IPS-11a (cell line): Measurements from ENCODE around the gene APOC1.
A peak's percentile ranks its signal among the peaks of the same experiment; 100 is the strongest.
"Not testable (repeated sequence)": the region's sequence is repeated elsewhere in the genome, so short reads cannot be mapped to it uniquely, and the experiment has no call there.

Experiments
- H3K4me3 ChIP-seq: one replicate; pipeline ENCODE4 v1.5.1; 2013; ENCODE audit warnings: low read depth, low read length, control low read depth

Gene APOC1

GRCh38 chr19:44889830-44890365 lies 24.5 kb upstream of the APOC1 start:
- H3K4me3 ChIP-seq = peak overlapping the region; percentile 39

- H3K4me3 ChIP-seq = peak overlapping the region; percentile 39
These were observed 23.9 kb upstream of the APOC1 start for GRCh38 chr19:44890366-44891015.

DNA sequence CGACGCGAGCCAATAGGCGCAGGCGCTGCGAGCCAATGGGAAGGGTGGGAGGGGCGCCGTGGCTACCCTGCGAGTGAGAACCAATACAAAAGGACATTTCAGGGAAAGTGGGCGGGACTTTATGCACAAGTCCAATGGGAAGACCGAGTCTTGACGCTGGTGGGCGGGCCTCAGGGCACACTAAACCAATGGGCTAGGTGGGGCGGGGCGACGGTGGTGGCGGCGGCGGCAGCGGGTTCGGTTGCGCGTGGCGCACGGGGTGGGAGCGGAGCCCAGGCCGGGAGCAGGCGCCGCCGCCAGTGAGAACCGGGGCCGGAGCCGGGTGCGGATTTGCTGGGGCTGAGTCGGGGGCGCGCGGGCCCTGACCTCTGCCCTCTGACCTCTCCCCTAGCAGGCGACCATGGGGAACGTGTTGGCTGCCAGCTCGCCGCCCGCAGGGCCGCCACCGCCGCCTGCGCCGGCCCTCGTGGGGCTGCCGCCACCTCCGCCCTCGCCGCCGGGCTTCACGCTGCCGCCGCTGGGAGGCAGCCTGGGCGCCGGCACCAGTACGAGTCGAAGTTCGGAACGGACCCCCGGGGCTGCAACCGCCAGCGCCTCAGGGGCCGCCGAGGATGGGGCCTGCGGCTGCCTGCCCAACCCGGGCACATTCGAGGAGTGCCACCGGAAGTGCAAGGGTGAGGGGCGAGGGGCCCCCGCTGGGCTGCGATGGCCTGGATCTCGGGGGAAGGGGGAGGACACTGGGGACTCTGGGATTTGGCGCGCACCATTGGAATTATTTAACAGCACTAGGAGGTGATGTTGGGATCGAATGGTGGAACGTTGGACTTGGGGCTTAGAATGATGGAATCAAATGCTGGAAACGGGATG lies 23.2 kb upstream of the APOC1 start, which contains the start of gene TOMM40:
TSS of gene TOMM40 (plus strand) at position 239 of the 867 bp plus-strand sequence. CDS start at position 401, 162 bp downstream.
- H3K4me3 ChIP-seq = peak within 1 kb of the TSS; percentile 93

DNA sequence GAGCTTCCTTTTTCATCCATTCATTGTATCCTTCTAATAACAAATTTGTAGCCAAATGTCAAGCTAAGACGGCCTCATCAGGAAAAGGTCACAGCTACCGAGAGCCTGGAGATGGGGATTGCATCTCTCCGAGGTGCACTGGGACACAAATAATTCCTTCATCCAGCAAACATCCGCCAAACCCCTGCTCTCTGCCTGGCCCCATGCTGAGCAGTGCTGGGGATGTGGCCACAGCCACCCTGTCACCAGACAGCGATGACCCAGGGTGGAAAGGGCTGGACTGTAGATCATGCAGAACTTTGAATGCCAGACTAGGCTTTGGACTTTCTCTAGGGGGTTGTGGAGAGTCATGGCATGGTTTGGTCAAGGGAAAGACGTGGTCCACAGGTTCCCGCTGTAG lies 21.5 kb upstream of the APOC1 start:
- no peak overlapping the region for H3K4me3 ChIP-seq

DNA sequence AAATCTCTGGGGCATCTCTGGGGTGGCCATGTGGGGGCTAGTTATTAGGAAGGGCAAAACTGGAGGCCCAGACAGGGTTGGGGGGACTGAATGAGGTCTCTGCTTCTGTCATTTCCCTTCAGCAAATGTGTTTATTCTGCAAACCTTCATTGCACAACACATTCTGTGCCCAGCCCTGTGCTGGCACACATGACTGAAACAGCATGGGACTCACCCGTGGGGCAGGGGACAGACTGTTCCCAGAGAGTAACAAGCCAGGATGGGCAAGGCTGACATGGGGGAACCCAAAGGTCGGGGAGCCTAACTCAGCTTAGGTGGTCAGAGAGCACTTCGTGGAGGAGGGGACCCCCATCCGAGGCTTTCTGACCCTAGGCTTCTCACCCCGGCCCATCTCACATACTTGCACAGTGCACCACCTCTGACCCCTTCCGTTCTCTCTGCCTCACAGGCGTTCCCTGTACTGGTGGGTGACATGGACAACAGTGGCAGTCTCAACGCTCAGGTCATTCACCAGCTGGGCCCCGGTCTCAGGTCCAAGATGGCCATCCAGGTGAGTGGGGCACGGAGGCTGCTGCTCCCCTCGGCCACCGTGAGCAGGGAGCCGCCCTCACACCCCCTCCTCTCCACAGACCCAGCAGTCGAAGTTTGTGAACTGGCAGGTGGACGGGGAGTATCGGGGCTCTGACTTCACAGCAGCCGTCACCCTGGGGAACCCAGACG lies 20.9 kb upstream of the APOC1 start:
- no peak overlapping the region for H3K4me3 ChIP-seq

DNA sequence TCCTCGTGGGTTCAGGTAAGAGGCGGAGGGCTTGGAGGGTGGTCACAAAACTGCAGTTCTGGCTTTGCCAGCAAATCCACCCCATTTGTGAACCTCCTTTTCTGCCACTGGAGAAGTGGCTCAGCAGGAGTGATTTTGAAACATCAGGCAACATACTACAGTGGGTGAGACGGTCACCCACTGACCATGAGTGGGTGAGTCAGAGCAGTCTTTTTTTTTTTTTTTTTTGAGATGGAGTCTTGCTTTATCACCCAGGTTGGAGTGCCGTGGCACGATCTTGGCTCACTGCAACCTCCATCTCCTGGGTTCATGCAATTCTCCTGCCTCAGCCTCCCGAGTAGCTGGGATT lies 20.4 kb upstream of the APOC1 start:
- no peak overlapping the region for H3K4me3 ChIP-seq

GRCh38 chr19:44894946-44895345 lies 19.5 kb upstream of the APOC1 start:
- no peak overlapping the region for H3K4me3 ChIP-seq

DNA sequence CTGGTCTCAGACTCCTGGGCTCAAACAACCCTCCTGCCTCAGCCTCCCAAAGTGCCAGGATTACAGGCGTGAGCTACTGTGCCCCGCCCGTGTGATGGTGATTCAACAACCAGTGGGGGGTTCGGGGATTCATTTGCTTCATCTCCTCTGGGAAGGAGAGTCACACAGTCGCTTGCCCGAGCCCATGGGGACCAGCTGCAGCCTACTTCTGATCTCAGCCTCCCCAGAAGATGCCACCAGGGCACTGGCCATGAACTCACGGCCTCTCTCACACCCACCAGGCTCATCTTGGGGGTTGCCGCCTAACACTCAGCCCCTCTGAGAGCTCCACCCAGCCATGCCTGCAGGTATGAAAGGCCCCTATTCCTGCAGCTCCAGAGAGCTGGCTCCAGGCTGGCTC lies 16.6 kb upstream of the APOC1 start:
- no peak overlapping the region for H3K4me3 ChIP-seq

DNA sequence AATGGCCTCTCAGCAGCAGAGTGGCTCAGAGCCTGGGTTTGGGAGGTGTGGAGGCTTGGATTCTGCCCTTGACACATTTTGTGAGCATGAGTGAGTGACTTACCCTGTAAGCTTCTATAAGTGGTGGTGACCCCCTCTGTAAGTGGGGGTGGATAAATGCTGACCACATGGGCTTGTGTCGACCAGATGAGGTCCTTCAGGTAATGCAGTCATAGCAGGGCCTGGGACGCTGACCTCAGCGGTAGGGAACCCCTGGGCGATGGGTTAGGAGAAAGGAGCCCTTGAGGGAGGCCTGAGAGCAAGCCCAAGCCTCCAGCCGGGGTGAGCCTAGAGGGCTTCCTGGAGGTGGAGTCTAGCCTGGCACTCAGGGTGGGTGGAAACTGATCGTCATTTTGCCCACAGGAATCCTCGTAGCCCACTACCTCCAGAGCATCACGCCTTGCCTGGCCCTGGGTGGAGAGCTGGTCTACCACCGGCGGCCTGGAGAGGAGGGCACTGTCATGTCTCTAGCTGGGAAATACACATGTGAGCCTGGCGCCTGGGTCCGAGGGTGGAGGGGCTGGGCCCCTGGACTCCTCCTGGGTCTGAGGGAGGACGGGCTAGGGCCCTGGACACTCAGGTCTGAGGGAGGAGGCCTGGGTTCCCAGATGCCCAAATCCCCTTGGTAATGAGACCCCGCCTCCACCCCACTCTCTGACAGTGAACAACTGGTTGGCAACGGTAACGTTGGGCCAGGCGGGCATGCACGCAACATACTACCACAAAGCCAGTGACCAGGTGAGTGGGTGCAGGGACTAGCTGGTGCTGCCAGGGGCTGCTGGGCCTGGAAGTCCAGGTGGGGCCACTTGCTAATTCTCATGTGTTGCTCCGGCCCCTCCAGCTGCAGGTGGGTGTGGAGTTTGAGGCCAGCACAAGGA lies 13.8 kb upstream of the APOC1 start:
- H3K4me3 ChIP-seq = no peak overlapping the region

DNA sequence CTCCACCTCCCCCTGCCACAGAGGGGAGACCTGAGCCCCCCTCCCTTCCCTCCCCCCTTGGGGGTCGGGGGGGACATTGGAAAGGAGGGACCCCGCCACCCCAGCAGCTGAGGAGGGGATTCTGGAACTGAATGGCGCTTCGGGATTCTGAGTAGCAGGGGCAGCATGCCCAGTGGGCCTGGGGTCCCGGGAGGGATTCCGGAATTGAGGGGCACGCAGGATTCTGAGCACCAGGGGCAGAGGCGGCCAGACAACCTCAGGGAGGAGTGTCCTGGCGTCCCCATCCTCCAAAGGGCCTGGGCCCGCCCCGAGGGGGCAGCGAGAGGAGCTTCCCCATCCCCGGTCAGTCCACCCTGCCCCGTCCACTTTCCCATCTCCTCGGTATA lies 11.2 kb upstream of the APOC1 start:
- H3K4me3 ChIP-seq = no peak overlapping the region

- H3K4me3 ChIP-seq = no peak overlapping the region
These were observed 10.6 kb upstream of the APOC1 start for GRCh38 chr19:44903602-44904425.

DNA sequence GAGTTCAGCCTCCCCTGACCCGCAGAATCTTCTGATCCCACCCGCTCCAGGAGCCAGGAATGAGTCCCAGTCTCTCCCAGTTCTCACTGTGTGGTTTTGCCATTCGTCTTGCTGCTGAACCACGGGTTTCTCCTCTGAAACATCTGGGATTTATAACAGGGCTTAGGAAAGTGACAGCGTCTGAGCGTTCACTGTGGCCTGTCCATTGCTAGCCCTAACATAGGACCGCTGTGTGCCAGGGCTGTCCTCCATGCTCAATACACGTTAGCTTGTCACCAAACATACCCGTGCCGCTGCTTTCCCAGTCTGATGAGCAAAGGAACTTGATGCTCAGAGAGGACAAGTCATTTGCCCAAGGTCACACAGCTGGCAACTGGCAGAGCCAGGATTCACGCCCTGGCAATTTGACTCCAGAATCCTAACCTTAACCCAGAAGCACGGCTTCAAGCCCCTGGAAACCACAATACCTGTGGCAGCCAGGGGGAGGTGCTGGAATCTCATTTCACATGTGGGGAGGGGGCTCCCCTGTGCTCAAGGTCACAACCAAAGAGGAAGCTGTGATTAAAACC lies 9.9 kb upstream of the APOC1 start:
- H3K4me3 ChIP-seq = no peak overlapping the region

DNA sequence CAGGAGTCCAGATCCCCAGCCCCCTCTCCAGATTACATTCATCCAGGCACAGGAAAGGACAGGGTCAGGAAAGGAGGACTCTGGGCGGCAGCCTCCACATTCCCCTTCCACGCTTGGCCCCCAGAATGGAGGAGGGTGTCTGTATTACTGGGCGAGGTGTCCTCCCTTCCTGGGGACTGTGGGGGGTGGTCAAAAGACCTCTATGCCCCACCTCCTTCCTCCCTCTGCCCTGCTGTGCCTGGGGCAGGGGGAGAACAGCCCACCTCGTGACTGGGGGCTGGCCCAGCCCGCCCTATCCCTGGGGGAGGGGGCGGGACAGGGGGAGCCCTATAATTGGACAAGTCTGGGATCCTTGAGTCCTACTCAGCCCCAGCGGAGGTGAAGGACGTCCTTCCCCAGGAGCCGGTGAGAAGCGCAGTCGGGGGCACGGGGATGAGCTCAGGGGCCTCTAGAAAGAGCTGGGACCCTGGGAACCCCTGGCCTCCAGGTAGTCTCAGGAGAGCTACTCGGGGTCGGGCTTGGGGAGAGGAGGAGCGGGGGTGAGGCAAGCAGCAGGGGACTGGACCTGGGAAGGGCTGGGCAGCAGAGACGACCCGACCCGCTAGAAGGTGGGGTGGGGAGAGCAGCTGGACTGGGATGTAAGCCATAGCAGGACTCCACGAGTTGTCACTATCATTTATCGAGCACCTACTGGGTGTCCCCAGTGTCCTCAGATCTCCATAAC lies 8.8 kb upstream of the APOC1 start, which contains the start of gene APOE:
TSS of gene APOE (plus strand) at position 360 of the 724 bp plus-strand sequence. CDS start 829 bp downstream, outside the sequence.
- H3K4me3 ChIP-seq = peak within 1 kb of the TSS; percentile 97

DNA sequence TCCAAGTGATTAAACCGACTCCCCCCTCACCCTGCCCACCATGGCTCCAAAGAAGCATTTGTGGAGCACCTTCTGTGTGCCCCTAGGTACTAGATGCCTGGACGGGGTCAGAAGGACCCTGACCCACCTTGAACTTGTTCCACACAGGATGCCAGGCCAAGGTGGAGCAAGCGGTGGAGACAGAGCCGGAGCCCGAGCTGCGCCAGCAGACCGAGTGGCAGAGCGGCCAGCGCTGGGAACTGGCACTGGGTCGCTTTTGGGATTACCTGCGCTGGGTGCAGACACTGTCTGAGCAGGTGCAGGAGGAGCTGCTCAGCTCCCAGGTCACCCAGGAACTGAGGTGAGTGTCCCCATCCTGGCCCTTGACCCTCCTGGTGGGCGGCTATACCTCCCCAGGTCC lies 6.8 kb upstream of the APOC1 start:
- H3K4me3 ChIP-seq = no peak overlapping the region

DNA sequence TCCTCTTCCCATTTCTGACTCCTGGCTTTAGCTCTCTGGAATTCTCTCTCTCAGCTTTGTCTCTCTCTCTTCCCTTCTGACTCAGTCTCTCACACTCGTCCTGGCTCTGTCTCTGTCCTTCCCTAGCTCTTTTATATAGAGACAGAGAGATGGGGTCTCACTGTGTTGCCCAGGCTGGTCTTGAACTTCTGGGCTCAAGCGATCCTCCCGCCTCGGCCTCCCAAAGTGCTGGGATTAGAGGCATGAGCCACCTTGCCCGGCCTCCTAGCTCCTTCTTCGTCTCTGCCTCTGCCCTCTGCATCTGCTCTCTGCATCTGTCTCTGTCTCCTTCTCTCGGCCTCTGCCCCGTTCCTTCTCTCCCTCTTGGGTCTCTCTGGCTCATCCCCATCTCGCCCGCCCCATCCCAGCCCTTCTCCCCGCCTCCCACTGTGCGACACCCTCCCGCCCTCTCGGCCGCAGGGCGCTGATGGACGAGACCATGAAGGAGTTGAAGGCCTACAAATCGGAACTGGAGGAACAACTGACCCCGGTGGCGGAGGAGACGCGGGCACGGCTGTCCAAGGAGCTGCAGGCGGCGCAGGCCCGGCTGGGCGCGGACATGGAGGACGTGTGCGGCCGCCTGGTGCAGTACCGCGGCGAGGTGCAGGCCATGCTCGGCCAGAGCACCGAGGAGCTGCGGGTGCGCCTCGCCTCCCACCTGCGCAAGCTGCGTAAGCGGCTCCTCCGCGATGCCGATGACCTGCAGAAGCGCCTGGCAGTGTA lies 6.2 kb upstream of the APOC1 start:
- H3K4me3 ChIP-seq = no peak overlapping the region

GRCh38 chr19:44908836-44909261 lies 5.6 kb upstream of the APOC1 start:
- H3K4me3 ChIP-seq = no peak overlapping the region

DNA sequence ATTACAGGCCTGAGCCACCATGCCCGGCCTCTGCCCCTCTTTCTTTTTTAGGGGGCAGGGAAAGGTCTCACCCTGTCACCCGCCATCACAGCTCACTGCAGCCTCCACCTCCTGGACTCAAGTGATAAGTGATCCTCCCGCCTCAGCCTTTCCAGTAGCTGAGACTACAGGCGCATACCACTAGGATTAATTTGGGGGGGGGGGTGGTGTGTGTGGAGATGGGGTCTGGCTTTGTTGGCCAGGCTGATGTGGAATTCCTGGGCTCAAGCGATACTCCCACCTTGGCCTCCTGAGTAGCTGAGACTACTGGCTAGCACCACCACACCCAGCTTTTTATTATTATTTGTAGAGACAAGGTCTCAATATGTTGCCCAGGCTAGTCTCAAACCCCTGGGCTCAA lies 4.6 kb upstream of the APOC1 start:
- H3K4me3 ChIP-seq = no peak overlapping the region

DNA sequence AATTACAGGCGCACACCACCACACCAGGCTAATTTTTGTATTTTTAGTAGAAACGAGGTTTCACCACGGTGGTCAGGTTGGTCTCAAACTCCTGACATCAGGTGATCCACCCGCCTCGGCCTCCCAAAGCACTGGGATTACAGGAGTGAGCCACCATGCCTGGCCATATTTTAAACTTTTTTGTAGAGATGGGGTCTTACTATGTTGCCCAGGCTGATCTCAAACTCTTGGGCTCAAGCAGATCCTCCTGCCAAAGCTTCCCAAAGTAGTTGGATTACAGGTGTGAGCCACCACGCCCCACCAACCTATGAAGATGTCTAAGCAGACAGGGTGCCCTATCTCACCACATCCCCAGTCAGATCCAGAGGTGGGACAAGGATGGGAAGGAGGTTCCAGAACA lies 2.5 kb upstream of the APOC1 start:
- not testable (repeated sequence) for H3K4me3 ChIP-seq
